Fibroblast of the conjunctiva (primary cell): Measurements from ENCODE around the gene TMEM86A.

Experiments
- DNase-seq: peaks from one replicate; pipeline ENCODE4 v3.0.0-alpha.2; 2010; ENCODE audit warnings: low read depth

Gene TMEM86A

DNA sequence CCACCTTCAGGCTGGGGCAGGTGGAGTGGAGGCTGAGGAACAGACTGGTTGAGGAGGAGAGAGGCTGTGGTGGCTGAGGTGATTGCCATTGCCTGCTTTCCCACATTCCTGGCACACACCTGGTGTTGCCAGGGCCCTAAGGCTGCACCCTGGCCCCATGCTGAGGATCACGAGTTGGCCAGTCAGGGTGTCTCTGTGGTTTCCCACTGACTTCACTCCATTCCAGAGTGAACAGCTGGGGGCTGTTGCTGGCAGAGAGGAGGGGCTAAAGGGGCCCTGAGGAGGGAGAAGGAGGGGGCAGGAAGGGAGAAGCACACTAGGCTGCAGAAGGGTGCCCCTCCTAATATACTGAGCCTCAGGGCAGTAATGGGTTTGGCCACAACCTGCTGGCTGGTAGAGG lies 1.8 kb downstream of the TMEM86A start:
- no peak for DNase-seq

DNA sequence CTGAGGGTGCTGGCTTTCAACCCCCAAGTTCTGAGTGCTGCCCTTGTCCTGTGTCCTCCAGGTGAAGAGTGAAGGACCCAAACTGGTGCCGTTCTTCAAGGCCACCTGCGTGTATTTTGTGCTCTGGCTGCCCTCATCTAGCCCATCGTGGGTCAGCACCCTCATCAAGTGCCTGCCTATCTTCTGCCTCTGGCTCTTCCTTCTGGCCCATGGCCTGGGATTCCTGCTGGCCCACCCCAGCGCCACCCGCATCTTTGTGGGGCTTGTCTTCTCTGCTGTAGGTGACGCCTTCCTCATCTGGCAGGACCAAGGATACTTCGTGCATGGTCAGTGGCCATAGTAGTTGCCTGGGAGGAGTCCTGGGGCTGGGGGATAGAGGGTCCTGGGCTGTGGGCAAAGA lies 2.3 kb downstream of the TMEM86A start:
- DNase-seq: no peak

DNA sequence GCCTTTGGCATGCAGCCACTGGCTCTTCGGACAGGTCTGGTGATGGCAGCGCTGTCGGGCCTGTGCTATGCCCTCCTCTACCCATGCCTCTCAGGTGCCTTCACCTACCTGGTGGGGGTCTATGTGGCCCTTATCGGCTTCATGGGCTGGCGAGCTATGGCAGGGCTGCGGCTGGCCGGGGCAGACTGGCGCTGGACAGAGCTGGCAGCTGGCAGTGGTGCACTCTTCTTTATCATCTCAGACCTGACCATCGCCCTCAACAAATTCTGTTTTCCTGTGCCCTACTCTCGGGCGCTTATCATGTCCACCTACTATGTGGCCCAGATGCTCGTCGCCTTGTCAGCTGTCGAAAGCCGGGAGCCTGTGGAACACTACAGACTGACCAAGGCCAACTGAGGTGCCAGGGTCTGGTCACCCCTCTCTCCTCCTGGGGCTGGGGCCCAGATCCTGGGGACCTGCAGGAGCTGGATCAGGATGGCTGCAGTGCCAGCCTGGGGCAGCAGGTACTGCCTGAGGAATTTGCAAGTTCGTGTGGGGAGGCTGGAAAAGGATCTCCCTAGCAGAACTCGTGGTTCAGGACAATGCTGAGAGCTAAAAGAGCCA lies 3.1 kb downstream of the TMEM86A start:
- DNase-seq: no peak

DNA sequence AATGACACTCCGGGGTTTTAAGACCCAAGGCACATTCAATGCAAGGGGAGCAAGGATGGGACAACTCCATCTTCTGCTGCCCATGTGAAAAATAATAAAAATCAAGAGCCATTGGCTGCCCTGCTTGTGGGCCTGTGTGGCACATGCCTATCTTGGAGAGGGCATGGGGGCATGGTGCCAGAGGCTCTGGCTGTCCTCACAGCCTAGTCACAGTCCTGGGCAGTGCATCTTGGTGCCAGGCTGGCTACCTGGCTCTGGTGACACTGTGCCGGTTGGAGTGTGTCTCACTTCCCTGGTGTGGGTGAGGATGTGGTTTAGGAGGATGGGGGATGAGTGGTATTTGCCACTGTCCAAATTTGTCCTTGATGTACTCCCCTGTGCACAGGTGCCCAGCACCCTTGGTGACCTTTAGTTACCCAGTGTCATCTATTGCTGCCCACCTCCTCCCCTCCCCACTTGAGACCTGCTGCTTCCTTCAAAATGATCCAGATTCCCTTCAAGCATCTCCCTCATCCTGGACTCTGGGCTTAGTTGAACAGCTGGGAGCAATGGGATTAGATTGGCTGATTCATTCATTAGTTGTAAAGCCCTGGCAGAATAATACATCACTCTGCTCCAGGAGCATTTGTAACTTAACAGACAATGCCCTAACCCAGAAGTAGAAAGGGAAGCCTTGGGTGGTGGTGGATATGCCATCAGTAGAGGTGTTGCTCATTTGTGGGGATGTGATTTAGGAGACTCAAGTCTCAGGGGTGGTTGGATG lies 4.6 kb downstream of the TMEM86A start:
- DNase-seq: no peak

DNA sequence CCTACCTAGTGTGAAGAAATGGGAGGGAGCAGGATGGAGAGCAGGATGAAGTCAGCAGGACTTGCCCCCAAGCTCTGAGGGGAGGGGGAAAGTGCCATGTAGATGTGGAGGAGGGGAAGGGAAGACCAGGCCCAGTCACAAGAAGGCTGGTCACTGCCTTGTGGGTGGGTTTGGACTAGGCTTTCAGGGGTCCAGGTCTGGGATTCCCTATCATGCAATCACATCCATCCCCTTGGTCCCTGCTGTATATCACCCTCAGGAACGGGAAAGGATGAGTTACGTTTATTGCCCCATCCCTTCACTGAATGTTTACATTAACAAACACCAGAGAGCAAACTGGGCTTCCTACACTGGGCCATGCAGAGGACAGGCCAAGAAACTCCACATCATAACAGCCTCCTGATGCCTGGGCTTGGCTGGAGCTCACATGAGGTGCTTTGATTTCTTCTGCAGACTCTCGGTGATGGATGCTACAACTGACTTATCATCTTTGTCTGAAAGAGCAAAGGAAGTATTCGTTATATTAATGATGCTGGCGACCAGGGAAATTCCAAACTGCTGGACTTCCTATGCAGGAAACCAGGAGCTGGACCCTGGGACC lies 5.6 kb downstream of the TMEM86A start:
- DNase-seq: no peak

DNA sequence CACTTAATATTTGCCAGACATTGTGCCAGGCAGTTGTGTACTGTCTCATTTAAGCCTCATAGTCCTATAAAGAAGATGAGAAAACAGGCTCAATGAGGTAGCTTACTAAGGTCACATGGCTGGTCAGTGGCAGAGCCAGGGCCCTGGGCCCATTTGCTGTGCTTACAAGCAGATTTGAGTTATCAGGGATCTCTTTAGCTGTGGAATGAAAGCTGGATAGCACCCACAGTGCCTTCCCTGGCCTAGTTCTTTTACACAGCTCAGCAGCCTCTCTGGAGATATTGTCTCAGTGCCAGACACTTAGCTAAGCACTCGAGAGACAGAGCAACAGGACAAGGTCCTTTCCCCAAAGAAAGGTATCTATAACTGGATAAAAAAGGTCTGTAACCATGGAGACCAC lies 6.1 kb downstream of the TMEM86A start:
- DNase-seq: no peak

DNA sequence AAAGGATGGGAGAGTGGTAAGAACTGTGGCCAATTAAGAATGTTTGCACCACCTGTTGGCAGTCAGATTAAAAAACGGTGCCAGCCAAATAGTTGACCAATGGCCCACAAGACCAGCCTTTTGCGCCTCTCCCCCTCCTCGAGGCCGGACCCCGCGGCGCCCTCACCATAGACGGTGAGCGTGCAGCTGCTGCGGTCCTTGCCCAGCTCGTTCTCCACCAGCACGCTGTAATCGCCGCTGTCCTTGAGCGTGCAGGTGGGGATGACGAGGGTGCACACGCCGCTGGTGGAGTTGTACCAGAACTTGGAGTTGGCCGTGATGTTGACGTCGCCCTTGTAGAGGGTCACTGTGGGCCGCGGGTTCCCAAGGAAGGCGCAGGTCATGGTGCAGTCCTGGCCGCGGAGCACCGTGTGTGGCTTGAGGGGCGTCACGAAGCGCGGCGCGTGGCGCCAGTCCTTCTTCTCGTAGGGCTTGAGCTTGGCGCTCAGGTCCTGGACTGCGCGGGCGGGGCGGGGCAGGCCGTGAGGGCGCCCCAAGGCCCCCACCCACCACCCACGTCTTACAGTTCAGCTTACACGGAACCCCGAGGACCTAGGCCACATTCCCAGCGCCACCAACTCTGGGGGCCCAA lies 7.2 kb downstream of the TMEM86A start:
- DNase-seq: no peak

DNA sequence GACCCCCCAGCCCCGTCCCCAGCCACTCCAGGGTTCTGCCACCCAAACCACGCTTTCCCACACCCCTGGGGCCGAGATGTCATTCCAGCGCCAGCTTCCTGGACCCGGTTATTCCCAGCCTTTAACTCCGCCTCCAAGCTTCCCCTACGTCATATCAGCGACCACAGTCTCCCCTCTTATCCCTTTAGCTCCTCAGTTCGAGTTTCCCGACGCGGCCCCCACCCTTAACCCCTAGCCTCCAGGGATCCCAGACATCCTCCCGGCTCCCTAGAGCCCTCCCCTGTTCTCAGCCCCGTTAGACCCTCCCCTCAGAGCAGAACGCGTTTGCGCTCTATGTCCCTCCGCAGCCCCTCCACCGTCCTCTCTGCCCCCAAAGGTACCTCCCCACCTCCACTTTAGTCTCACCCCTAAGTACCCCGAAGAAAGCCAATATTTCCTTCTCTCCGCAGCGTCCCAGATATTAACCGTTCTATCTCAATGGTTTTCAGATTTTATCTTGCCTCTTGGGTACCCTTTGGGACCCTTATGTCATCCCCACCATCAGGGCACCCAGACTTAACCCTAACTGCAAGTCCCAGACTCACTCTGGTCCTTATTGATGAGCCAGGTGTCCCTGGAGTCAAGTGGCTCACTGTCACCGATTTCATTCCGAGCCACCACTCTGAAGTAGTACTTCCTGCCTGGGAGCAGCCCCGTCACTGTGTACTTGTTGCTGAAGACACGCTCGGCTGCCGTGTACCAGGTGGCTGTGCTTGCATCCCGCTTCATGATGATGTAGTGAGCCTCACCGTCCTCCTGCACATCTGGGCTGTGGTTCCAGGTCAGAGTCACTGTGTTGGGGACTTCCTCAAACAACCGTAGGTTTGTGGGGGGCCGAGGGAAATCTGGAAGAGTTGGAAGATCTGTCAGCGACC lies 8.0 kb downstream of the TMEM86A start:
- peak; percentile 12 for DNase-seq

DNA sequence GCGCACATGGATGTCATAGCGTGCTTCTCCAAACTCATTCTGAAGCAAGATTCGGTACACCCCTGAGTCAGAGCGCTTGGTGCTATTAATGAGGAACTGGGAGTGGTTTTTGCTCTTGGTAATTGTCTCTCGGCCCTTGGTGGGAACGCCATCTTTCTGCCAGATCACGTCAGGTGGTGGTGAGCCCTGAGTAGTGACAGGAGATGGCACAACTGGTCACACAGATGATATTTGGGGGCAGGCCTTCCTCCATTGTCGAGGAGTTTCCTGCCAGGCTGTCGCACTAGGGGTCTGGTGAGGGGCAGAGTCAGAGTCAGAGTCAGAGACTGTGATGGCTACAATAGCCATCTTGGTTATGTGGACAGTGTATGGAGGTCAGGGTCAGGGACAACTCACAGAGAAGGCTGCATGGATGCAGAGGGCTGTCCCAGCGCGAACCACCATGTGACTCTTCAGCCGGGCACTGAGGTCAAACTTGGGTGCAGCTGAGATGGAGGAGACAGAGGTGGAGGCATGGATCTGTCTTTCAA lies 9.3 kb downstream of the TMEM86A start:
- no peak for DNase-seq

DNA sequence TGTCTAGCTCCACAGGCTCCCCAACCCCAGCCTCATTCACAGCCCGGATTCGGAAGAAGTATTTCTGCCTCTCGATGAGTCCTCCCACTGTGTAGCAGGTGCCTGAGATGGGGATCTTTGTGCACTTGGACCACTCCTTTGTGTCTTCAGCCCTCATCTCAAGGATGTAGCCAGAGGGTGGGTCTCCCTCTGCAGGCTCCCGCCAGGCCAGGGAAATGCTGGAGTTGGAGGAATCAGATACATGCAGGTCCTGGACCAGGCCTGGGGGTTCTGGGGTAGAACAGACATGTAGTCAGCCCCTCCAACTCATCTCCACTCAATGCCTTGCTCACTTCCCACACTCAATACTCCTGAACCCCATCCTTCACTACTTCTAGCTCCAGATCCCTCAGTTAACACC lies 10.8 kb downstream of the TMEM86A start:
- no peak for DNase-seq

DNA sequence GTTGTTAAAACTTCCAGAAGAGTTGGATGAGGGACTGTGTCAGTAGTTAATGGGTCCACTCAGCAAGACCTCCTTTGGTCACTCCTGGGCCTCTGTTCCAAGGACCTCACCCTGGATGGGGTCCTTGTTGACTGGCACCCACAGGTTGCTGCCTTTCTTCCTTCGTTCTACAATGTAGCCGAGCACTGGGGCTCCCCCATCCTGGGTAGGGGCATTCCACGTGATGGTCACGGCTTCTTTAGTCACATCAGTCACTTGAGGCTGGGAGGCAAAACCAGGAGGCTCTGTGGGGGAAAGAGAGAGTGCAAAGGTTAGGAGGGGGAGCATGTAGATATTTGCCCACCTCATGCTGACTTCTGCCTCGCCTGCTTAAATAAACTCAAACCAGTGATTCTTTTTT lies 12.0 kb downstream of the TMEM86A start:
- DNase-seq: no peak

DNA sequence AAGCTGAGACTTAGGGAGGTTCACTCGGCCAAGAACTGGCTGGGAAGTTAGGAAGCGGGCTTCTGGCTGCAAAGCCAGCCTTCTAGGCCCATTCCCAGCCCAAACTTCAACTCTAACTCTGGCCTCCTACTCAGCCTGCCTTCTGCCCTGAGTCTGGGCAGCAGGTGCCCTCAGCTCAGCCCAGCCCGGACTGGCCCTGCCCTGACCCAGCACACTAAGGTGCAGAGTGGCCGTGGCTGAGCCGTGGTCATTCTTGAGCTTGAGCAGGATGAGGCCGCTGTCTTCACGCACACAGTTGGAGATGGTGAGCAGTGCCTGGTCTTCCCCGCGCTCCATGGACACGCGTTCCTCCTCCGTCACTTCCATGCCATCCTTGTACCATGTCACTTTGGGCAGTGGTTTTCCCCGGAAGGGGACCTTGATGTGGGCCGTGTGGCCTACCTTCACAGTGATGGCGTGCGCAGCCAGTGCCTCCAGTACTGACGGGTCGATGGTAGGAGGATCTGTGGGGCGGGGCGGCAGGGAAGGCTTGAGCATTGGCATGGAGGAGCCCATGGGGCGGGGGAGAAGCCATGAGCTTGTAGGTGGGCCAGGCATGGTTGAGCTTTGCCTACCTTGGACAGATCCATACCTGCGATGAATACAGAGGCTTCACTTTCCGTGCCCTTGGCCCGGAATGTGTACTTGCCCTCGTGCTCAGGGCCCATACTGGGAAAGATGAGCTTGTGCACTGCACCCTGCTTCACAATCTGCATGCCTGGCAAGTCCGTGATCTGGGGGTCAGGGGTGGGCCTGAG lies 15.3 kb downstream of the TMEM86A start:
- no peak for DNase-seq

DNA sequence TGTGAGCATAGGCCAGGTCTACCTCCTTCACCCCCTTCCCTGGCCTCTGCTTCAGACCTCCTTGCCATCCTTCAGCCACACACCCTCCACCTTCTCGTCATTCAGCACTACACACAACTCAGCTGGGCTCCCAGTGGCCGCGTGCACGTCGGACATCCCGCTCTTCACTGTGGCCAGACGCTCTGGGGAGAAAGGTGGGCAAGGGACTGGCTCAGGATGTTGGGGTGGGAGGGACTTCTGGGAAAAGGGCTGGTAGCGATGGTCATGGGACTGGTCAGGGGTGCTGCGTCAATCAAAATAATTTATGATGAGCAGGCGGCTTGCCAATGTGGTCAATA lies 15.8 kb downstream of the TMEM86A start:
- DNase-seq: no peak

DNA sequence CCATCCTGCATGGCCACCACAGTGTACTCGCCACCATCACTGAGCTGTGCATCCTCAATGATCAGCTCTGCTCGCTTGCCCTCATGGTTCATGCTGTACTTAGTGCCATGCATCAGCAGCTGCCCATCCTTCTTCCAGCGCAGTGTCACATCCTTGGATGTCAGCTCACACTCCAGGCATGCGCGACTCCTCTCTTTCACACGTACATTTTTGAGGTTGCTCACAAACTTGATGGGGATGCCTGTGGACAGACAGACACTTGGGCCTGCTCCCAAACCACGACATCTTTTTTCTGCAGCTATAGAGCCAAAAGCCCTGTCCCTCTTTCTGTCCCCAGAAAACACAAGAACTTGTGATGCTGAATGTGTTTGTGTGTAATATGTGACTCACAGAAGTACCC lies 16.9 kb downstream of the TMEM86A start:
- DNase-seq: no peak

DNA sequence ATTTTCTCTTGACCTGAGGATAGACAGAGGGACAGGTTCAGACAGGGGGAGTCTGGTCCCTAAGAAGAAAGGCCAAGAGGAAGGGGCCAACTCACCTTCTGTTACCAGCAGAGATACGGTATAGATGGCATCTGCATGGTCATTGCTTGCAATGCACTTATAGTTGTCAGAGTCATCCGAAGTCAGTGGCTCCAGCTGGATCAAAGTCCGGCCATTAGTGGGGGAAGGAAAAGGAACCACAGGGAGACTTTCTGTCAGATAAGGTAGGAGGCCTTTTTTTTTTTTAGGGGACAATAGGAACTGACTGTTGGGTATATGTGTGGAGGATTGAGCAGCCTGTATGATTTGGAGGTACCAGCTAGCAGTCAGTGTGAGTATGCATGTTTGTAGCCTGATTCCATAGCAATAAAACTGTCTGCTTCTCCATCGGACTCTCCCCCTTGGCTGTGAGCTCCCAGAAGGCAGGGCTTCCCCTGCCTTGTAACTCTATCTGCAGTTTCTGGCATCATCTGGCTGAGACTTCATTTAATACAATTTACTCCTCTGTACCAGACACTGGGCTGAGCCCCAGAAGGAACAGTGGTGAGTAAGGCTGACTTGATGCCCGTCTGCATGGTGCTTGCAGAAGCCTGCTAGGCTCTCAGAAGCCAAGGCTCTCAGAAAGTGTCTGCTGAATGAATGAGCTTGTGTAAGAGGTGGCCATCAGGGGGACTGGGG lies 21.7 kb downstream of the TMEM86A start:
- DNase-seq: peak; percentile 39

DNA sequence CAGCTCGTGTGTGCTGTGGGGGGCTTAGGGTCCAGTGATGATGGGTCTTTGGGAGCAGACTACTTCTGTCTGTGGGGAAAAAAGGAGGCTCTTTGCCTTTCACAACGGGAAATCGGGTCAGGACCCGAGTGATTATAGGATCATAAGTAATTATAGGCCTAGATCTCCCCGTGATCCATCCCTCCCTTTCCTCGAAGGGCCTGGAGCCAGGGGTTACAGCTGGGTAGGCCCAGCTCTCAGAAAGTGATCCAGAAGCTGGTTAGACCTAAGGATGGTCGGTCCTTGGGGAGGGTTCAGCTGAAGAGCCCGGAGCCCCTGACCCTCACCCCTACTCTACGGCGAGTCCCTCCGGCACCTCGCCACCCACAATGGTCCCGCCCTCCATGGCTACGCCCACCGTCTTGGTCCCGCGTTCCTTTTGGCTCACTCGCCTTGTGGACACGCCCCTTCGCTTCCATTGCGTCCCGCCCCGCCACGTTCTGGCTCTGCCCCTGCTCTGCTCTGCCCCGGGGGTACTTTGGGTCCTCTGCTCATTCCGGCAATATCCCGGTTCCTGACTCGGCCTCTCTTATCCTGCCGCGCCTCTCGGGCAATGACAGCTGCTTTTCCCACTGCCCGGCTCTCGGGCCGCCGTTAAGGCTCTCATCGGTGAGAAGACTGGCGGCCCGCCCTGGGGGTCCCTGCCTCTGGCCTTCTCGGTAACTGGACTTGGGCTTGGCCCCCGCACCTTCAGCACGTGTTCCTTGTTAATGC lies 22.4 kb downstream of the TMEM86A start:
- peak; percentile 43 for DNase-seq

DNA sequence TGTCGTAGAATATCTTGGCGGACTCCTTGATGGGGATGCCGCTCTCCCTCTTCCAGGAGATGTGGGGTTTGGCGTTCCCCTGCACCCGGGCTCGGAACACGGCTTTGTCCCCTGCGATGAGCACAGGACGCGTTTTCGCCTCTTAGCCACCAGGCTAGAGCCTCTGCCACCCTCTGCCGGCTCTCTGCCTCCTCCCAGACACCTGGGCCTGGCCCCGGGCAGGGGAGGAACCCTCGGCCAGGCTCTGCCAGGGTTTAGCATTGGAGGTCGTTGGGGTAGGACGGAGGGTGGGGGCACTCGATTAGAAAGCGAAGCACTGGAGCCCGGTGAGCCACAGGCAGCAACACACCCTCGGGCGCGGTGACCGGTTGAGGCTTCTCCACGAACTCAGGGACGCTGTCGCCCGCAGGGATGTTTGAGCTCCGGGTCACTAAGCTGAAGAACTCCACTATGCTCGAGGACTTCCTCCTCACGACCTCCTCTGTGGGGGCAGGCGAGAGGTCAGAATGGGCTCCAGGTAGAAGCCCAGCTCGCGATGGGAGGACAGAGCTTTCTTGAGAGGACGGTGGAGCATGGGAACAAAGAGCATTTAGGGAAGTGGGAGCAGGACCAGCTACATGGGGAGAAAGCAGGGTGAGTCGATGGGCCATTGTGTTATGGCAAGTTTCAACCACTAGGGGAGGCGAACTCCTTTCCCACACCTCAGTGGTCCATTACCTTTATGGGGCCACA lies 23.1 kb downstream of the TMEM86A start:
- no peak for DNase-seq

DNA sequence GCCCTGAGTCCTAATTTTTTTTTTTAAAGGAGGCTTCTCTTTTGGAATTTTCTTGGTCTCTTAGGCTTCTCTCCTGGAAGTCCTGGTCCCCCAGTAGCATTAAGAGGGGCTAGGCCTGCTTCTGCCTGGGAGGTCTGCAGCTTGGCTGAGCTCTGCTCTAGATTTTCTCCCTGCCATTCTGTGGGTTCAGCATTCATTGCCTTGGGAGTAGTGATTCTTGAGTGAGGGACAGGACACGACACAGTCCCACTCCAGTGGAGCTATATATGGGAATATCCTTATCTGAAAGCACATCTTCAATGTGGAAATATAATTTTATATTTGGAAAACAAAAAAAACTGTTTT lies 23.7 kb downstream of the TMEM86A start:
- no peak for DNase-seq

DNA sequence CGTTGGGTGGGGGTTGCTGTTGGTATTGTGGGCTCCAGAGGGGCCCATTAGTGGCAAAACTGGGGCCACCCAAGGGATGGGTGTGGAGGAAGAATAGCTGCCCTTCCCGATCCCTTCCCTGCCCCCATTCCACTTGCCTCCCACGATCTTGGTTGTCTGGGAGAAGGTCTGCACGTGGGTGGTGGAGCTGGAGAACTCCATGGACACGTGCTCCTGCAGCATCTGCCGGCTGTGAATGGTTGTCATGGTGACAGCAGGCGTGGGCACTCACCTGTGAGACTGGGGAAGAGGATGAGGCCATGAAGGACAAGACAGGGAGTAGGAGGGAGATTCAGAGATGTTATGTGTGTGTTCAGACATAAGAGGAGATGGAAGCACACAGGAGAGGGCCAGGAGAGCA lies 25.4 kb downstream of the TMEM86A start:
- no peak for DNase-seq
